NCI-H2029 treated with DMSO at 0.1 percent for 48 hours (cell line): Measurements from ENCODE around the gene HELB.

Source experiments
- DNase-seq: peaks from one replicate; lab custom pipeline; 2025; lab: John Stamatoyannopoulos, UW

HELB gene

GRCh38 chr12:66301944-66302826 lies at the start of gene HELB:
Gene HELB, plus strand, starts transcription at chr12:66302493. Its CDS starts 111 bp downstream, at chr12:66302604.
- peak; percentile 86 for DNase-seq

GRCh38 chr12:66252771-66253170 lies 49.5 kb upstream of the HELB start:
- DNase-seq, result no peak

- DNase-seq, result no peak
Observed at GRCh38 chr12:66255737-66256136, 46.6 kb upstream of the HELB start.

- no peak for DNase-seq
Observed at GRCh38 chr12:66258011-66258410, 44.3 kb upstream of the HELB start.

- no peak for DNase-seq
Observed at GRCh38 chr12:66262737-66263136, 39.6 kb upstream of the HELB start.

- DNase-seq, result no peak
Observed at GRCh38 chr12:66268562-66268961, 33.7 kb upstream of the HELB start.

GRCh38 chr12:66269142-66269541 lies 33.2 kb upstream of the HELB start:
- DNase-seq, result no peak

- DNase-seq, result peak; percentile 3
Observed at GRCh38 chr12:66269757-66270383, 32.4 kb upstream of the HELB start.

- DNase-seq, result no peak
Observed at GRCh38 chr12:66270613-66271012, 31.7 kb upstream of the HELB start.

GRCh38 chr12:66272650-66273049 lies 29.6 kb upstream of the HELB start:
- no peak for DNase-seq

- DNase-seq, result no peak
Observed at GRCh38 chr12:66273147-66273546, 29.1 kb upstream of the HELB start.

GRCh38 chr12:66275040-66275439 lies 27.3 kb upstream of the HELB start:
- no peak for DNase-seq

GRCh38 chr12:66279123-66279712 lies 23.1 kb upstream of the HELB start:
- DNase-seq, result no peak

- no peak for DNase-seq
Observed at GRCh38 chr12:66280561-66280960, 21.7 kb upstream of the HELB start.

- DNase-seq, result no peak
Observed at GRCh38 chr12:66282244-66282643, 20.0 kb upstream of the HELB start.

- no peak for DNase-seq
Observed at GRCh38 chr12:66287275-66287674, 15.0 kb upstream of the HELB start.

GRCh38 chr12:66288121-66288520 lies 14.2 kb upstream of the HELB start:
- no peak for DNase-seq

- no peak for DNase-seq
Observed at GRCh38 chr12:66289485-66289884, 12.8 kb upstream of the HELB start.

GRCh38 chr12:66290716-66291200 lies 11.5 kb upstream of the HELB start:
- DNase-seq, result no peak

- DNase-seq, result no peak
Observed at GRCh38 chr12:66296176-66296683, 6.1 kb upstream of the HELB start.

- DNase-seq, result no peak
Observed at GRCh38 chr12:66297080-66297479, 5.2 kb upstream of the HELB start.

GRCh38 chr12:66297923-66298322 lies 4.4 kb upstream of the HELB start:
- DNase-seq, result no peak

- no peak for DNase-seq
Observed at GRCh38 chr12:66302827-66303169, 505 bp downstream of the HELB start.
